Measurements from ENCODE around the gene S100A5.

Gene S100A5

GRCh38 chr1:153573351-153573750, 32.6 kb upstream of the S100A5 start:
- TF ChIP-seq ZNF571 (tag by site-specific recombination; IDR thresholded peaks at IDR 0.05) (no peak), ZNF24 (tag by site-specific recombination; IDR thresholded peaks at IDR 0.05) (no peak)
- Histone ChIP-seq H3K4me3 (ENCODE audit: low read depth, low read length) (no peak overlapping the region), H3K9me3 (ENCODE audit: control insufficient read depth, insufficient read depth, low read depth, low read length) (no peaks in the 10 kb centered on the region), H3K4me1 (ENCODE audit: control insufficient read depth, insufficient read depth, low read length) (no peaks in the 10 kb centered on the region), H3K36me3 (ENCODE audit: control insufficient read depth in 2 of 2, insufficient read depth in 1 of 2, low read length in 2 of 2) (no peaks in the 10 kb centered on the region), H3K27ac (ENCODE audit: extremely low read depth, low read depth, low read length) (no peak overlapping the region)
- POLR2A ChIA-PET: interaction anchor here (2.3 to 3.4 kb wide), 2 partner anchors 54 to 61 kb away, joined by 12 to 16 read pairs; partner anchors contain the start of genes CHTOP and S100A13
- CTCF ChIA-PET: interaction anchor here (0.6 to 6.3 kb wide), 14 partner anchors 8 to 218 kb away, joined by 3 to 148 read pairs (median 5); partner anchors contain the start of genes CHTOP, S100A1 and S100A13

DNA sequence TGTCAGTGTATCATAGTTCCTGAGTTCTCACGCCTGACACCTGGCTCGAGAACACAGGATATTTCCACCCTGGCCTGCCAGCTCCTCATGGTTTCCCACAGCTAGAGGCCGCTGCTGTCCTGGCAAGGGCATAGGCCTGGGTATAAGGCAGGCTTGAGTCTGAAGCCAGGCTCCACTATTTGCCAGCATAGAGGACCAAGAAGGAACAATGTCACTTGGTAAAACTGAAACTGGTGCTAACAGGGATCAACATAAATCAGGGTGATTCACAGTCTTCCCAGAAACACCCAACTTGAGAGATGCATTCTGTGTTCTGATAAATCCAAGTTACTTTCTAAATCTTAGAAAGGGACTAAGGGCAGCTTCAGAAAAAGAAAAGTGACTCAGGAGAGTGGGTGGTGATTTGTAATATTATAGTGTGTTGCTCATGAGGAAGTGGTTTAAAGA, 31.9 kb upstream of the S100A5 start:
- Histone ChIP-seq H3K4me1 (ENCODE audit: control insufficient read depth, insufficient read depth, low read length) (no peaks in the 10 kb centered on the region), H3K27ac (ENCODE audit: extremely low read depth, low read depth, low read length) (no peak overlapping the region), H3K4me3 (ENCODE audit: low read depth, low read length) (no peak overlapping the region), H3K36me3 (ENCODE audit: control insufficient read depth in 2 of 2, insufficient read depth in 1 of 2, low read length in 2 of 2) (no peaks in the 10 kb centered on the region), H3K9me3 (ENCODE audit: control insufficient read depth, insufficient read depth, low read depth, low read length) (no peaks in the 10 kb centered on the region)
- ChIA-PET CTCF (interaction anchor here (0.5 to 6.3 kb wide), 23 partner anchors 9 to 217 kb away, joined by 3 to 148 read pairs (median 4); partner anchors contain the start of genes CHTOP, S100A1, S100A13 and S100A6), POLR2A (interaction anchor here (0.6 to 3.4 kb wide), 5 partner anchors 48 to 418 kb away, joined by 3 to 16 read pairs (median 6); partner anchors contain the start of genes CHTOP and S100A13)
- TF ChIP-seq KLF17 (tag by site-specific recombination; IDR thresholded peaks at IDR 0.05) (no peak), CTCF (tag by site-specific recombination; IDR thresholded peaks at IDR 0.05) (peak; percentile 69; the same call in 1 of the 2 replicates), ZNF335 (tag by site-specific recombination; conservative IDR thresholded peaks at IDR 0.05) (peak; percentile 35; the same call in 1 of the 2 replicates), ZNF654 (tag by site-specific recombination; IDR thresholded peaks at IDR 0.05; ENCODE audit: low read depth) (peak; percentile 42), ZFHX2 (tag by site-specific recombination; conservative IDR thresholded peaks at IDR 0.05) (0 out of 2 replicates have a peak, but pooled peaks have one; percentile 17)

DNA sequence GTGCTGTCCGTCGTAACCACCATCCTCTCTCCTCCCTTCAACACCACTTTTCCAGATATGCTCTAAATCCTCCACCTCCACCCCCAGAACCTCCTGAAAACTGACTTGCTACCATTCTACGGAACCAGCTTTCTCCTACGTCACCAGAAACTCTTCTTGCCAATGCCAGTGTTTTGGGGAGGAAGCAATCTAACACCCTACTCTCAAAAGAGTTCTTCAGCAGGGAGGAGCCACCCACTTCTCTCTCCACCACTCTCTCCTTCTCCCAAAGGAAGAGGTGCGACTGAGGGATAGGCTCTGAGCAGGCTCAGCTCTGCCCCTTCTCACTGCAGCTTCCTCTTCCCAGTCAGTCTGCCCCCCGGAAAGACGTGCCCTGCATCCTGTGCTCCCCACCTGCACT, 31.0 kb upstream of the S100A5 start:
- POLR2A ChIA-PET: interaction anchor here (0.9 to 3.4 kb wide), 4 partner anchors 47 to 419 kb away, joined by 6 to 16 read pairs (median 9); partner anchors contain the start of genes CHTOP and S100A13
- Histone ChIP-seq H3K36me3 (ENCODE audit: control insufficient read depth in 2 of 2, insufficient read depth in 1 of 2, low read length in 2 of 2) (no peaks in the 10 kb centered on the region), H3K4me1 (ENCODE audit: control insufficient read depth, insufficient read depth, low read length) (peaks cover 1% of the 10 kb centered on the region), H3K27ac (ENCODE audit: extremely low read depth, low read depth, low read length) (no peak overlapping the region), H3K9me3 (ENCODE audit: control insufficient read depth, insufficient read depth, low read depth, low read length) (no peaks in the 10 kb centered on the region), H3K4me3 (ENCODE audit: low read depth, low read length) (no peak overlapping the region)
- CTCF ChIA-PET: interaction anchor here (0.8 to 6.3 kb wide), 17 partner anchors 9 to 216 kb away, joined by 3 to 148 read pairs (median 4); partner anchors contain the start of genes CHTOP, S100A1, S100A13 and S100A6
- TF ChIP-seq ZNF23 (tag by site-specific recombination; IDR thresholded peaks at IDR 0.05; ENCODE audit: borderline replicate concordance): no peak
- no peak for TF ChIP-seq ZNF121 (tag by site-specific recombination; IDR thresholded peaks at IDR 0.05)
- TF ChIP-seq ZNF266 (tag by site-specific recombination; IDR thresholded peaks at IDR 0.05; ENCODE audit: low read depth): no peak
- no peak for TF ChIP-seq ZNF510 (tag by site-specific recombination; IDR thresholded peaks at IDR 0.05; ENCODE audit: insufficient replicate concordance)
- TF ChIP-seq ZNF701 (tag by site-specific recombination; IDR thresholded peaks at IDR 0.05): no peak
- no peak for TF ChIP-seq ZNF623 (tag by site-specific recombination; IDR thresholded peaks at IDR 0.05)

DNA sequence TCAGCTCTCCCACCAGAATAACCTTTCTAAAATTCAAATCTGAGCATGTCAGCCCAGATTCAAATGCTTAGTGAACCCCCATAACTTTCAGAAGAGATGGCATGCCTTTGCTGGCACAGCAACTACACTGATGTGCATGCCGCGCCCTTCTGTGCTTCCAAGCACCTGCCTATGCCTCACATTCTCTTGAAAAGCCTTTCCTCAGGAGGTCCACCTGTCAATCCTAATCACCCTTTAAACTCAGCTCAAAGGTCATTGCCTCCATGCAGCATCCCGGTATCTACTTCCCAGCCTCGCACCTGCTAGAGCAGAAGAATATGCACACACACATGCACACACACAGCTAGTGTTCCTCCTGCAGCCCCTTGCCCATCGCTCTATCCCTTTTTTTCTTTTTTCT, 30.1 kb upstream of the S100A5 start:
- POLR2A ChIA-PET: interaction anchor here (1.4 to 3.4 kb wide), 2 partner anchors 56 to 419 kb away, joined by 6 to 16 read pairs; partner anchors contain the start of gene S100A13
- Histone ChIP-seq H3K27ac (ENCODE audit: extremely low read depth, low read depth, low read length) (no peak overlapping the region), H3K9me3 (ENCODE audit: control insufficient read depth, insufficient read depth, low read depth, low read length) (no peaks in the 10 kb centered on the region), H3K4me1 (ENCODE audit: control insufficient read depth, insufficient read depth, low read length) (peaks cover 6% of the 10 kb centered on the region), H3K4me3 (ENCODE audit: low read depth, low read length) (no peak overlapping the region), H3K36me3 (ENCODE audit: control insufficient read depth in 2 of 2, insufficient read depth in 1 of 2, low read length in 2 of 2) (no peaks in the 10 kb centered on the region)
- CTCF ChIA-PET: interaction anchor here (3.4 to 6.3 kb wide), 5 partner anchors 10 to 62 kb away, joined by 8 to 148 read pairs (median 37); partner anchors contain the start of genes S100A1, S100A13 and S100A4
- no peak for TF ChIP-seq ZBTB26 (tag by site-specific recombination; optimal IDR thresholded peaks at IDR 0.05)
- TF ChIP-seq, protein P1, sequence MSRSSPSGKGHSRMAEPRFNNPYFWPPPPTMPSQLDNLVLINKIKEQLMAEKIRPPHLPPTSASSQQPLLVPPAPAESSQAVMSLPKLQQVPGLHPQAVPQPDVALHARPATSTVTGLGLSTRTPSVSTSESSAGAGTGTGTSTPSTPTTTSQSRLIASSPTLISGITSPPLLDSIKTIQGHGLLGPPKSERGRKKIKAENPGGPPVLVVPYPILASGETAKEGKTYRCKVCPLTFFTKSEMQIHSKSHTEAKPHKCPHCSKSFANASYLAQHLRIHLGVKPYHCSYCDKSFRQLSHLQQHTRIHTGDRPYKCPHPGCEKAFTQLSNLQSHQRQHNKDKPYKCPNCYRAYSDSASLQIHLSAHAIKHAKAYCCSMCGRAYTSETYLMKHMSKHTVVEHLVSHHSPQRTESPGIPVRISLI (tag by site-specific recombination; IDR thresholded peaks at IDR 0.05): 0 out of 2 replicates have a peak, but pooled peaks have one; percentile 19
